Left renal cortex interstitium (tissue), 4 donors: ENCODE measurements around the gene PAX3. TPM values are rescaled to one million over a fixed set of nuclear protein-coding genes. Genes with fewer than 3 reads are reported as not detected.

Source experiments
- DNase-seq, 4 donors: peaks; one replicate each; pipeline ENCODE4 v3.0.0-alpha.2; 2013; ENCODE audit warnings: low read depth in 4 of 4, low spot score in 2 of 4, missing footprints in 1 of 4
- polyA plus RNA-seq, 4 donors: library from polyadenylated mRNA; unstranded; fragments of 120-200 nt; gene quantifications; one replicate each; pipeline ENCODE4 v1.2.1, GENCODE V29; 2013; ENCODE audit not compliant: insufficient read length in 4 of 4

PAX3 gene
- polyA plus RNA-seq, 4 donors, result 0.14 to 0.31 TPM; not detected in 2

GRCh38 chr2:222238072-222238471 is 60.7 kb downstream of the PAX3 start:
- no peak for DNase-seq

- DNase-seq, result no peak
Observed at GRCh38 chr2:222232839-222233238, 66.0 kb downstream of the PAX3 start.

DNA sequence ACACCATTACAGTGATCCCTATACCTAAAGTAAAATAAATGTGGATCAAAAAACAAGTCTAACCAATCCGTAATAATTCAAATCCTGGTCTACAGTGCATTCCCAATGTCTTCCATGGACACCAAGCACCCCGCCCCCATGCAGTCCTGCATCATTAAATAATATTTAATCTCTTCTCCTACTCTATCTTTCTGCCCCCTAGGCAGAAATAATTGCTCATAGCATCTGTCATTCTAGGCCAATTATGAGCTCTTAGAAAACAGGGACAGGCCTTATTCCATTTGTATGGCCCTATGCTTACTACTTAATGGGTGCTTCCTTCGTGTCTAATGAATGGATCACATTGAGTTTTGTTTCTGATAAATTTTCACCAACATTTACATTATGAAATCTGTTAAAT is 66.4 kb downstream of the PAX3 start:
- no peak for DNase-seq

DNA sequence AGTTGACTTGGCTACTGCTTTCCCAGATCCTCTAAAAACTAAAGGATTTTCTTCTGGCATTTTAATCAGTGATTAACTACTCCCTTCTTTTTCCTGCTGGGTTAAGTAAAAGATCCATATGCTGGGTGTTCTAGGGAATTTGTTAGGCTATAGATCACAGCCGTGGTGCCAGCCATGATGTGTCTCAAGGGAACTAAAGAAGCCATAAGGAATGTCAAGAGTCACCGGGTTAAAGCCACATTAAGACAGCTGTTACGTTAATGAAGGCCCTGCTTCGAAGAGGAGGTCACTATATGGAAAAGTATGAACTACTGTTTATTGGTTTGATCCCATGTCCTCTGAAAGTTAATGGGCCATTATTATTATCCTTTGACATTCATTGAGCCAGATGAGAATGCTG is 70.7 kb downstream of the PAX3 start:
- no peak for DNase-seq

DNA sequence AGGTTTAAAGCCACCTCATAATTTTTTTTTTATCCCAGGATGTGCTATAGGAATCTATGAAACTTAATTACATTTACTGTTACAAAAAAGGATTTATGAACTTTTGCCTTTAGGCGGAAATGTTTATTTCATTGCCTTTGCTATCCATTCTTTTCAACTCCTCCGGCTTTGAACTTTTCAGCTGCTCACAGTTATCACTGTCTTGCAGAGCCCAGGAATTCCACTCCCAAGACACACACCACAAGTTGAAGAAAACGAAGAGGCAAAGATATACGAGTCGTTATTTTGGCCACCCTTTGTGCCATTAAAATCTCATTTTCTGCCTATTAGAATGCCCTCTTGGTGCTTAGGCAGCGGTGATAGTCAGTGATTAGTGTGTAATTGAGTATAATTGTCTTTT is 80.0 kb downstream of the PAX3 start:
- no peak for DNase-seq

GRCh38 chr2:222217712-222218111 is 81.1 kb downstream of the PAX3 start:
- DNase-seq, result no peak

DNA sequence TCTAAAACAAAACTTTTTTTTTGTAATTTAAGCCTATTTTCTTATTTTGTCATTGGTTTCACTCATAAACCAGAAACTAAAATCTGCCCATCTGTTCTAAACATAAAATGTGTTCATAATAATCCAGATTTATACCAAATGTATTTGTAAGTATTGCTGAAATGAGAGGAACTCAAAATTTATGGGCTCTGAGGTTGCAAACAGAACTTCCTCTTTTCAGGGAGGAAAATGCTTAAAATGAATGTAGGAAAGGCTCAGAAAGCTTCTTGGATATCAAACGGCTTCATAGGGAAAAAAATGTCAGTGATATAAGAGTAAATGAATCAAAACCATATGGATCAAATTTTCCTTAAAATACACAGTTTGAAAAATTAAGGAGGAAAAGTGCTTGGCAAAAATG is 83.9 kb downstream of the PAX3 start:
- no peak for DNase-seq

- no peak for DNase-seq
Observed at GRCh38 chr2:222213049-222213448, 85.7 kb downstream of the PAX3 start.

DNA sequence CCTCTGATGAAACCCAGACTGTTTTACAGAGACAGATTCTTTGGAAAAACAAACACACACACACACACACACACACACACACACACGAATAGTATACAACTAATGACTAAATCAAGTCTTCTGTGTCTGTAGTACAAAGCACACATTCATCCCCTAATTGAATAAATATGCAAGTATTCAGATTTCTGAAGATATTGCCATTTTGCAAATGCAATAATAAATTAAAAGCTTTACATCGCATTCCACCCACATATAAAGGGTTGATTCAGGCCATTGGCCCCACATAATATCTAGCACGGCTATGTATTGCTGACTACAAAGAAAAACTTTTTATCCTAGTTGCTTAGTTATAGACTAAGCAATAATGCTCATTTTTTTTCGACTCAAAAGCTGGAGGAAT is 86.2 kb downstream of the PAX3 start:
- no peak for DNase-seq

DNA sequence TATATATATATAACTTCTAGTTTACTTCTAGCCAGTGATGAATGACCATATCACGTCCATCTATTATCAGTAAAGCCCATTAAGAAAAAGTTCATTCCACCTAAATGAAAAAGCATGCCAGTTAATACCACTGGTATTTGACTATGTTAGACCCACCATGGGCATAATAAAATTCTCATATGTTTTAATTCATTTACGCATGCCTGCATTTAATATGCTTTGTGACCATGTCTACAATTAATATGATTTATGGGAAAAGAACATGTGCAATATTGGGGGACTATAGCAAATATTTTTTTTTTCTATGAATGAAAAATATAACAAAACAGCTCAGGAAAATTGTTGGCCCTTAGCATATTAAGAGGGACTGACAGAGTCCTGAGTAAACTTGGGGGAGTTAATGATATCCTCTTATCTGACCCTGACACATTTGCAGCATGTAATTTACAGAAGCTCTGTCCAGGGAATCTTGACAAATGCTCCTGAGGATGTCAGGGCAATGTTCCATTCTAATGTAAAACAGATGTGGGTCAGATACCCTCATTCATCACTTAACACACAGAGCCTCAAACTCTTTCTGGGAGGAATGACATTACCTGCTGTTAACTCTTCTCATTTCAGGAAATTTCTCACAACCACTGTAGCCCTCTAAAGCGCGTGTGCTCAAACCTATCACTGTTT is 90.6 kb downstream of the PAX3 start:
- DNase-seq, result no peak

- DNase-seq, result no peak
Observed at GRCh38 chr2:222205136-222205535, 93.7 kb downstream of the PAX3 start.

DNA sequence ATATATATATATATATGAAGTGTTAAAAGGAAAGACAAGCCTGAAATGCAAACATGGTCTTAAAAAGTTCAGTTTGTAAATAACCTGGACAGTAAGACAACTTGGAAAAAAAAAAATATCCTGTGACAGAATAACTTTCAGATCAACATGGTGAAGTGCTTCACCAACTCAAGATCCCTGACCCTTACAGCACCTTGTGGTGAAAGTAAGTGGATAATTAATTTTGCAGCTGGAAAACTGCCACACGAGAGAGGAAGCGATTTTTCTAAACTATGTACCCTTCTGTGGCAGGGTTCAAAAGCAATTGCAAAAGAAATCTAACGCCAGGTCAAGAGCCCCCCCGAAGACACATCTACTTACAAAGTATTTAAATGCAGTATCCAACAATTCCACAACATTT is 95.8 kb downstream of the PAX3 start:
- peak in 1 of 4 donors; percentile 23 for DNase-seq

DNA sequence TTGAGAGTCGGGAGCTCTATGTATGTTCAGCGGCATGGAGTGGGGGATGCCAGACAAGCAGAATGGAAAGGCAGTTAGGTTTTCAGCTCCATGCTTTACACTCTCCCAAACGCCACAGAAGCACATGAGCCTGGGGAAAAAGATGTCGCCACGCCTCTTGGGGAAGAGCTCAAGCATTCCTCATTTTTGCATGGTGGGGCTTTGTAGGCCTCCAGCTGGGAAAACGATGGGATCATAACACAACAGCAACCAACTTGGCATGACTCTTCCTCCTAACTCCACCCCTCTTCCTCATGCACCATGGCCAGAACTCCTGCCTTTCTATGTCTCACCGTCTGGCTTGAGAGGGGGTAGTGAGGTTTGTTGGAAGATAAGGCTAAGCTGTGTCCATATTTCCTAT is 102.6 kb downstream of the PAX3 start:
- DNase-seq, result no peak

- no peak for DNase-seq
Observed at GRCh38 chr2:222194669-222195068, 104.1 kb downstream of the PAX3 start.

DNA sequence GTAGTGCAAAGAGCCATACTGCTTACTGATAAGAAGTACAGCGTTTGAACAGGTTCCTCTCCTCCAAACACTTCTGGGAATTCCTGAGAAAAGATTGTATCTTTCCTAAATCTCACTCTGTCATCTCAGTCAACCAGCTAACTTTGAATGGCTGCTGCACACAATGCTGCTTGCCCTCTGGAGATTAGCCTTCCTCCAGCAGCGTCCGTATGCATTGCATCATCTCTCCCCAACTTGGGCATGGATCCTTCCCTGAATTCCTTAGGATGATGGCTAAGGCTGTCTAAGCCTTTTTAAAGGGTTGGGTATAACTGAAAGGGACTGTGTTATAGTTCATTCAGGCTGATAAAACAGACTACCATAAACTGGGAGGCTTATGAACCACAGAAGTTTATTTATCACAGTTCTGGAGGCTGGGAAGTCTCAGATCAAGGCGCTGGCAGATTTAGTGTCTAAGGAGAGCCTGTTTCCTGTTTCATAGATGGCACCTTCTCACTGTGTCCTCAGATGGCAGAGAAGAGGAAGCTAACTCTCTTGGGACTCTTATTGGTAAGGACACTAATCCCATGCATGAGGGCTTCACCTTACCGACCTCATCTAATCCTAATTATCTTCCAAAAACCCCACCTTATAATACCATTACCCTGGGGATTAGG is 105.3 kb downstream of the PAX3 start:
- no peak for DNase-seq

DNA sequence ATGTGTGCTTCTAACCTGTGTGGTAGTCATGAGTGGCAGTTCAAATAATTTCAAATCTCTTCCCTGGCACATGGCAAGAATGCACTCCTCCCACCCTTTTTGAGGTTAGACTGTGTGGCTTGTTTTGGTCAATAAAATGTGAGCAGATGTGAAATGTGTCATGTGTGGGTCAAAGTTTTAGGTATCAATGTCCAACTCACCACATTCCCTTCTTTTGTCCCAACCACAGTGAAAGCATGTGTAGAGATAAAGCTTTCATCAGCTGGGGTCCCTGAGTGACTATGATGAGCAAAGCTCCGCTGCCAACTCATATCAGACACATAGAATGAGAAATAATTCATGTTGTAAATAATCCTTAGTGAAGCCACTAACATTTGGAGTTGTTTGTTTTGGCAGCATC is 118.2 kb downstream of the PAX3 start:
- DNase-seq, result no peak

DNA sequence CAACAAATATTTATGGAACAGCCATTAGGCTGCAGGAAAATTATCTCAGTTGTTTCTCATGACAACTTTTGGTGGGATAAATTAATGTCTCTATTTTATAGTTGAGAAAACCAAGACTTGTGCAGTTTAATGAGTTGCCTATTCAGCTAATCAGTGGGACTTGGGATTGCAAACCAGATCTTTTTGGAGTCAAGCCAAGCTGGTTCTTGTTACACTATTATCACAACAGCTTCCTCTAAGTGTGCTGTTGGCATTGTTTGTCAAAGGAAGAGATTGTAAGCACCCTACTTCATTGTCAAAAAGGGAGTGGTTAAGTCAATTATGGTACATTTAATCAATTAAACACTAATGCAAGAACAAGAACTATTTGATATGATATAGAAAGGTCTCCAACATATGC is 119.2 kb downstream of the PAX3 start:
- DNase-seq, result no peak

GRCh38 chr2:222178450-222178849 is 120.3 kb downstream of the PAX3 start:
- no peak for DNase-seq

- no peak for DNase-seq
Observed at GRCh38 chr2:222176890-222177289, 121.9 kb downstream of the PAX3 start.

- peak in 1 of 4 donors; percentile 4 for DNase-seq
Observed at GRCh38 chr2:222174450-222174849, 124.3 kb downstream of the PAX3 start.

DNA sequence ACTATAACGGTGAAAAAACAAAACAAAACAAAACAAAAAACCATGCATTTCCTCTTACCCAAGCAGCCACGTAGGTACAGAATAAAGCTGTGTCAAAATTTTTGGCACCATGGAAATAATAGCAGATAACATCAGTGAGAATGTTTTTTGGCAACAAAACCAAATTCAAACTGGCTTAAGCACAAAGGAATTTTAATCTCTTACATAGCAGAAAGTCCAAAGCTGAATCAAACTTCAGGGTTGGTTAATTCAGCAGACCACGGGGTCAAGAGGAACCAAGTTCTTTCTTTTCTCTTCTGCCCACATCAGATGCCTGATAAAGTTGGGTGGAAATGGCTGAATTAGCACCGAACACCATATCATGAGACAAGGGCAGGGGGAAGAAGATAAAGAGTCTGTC is 129.5 kb downstream of the PAX3 start:
- DNase-seq, result peak in 1 of 4 donors; percentile 2

- no peak for DNase-seq
Observed at GRCh38 chr2:222167762-222168161, 131.0 kb downstream of the PAX3 start.

DNA sequence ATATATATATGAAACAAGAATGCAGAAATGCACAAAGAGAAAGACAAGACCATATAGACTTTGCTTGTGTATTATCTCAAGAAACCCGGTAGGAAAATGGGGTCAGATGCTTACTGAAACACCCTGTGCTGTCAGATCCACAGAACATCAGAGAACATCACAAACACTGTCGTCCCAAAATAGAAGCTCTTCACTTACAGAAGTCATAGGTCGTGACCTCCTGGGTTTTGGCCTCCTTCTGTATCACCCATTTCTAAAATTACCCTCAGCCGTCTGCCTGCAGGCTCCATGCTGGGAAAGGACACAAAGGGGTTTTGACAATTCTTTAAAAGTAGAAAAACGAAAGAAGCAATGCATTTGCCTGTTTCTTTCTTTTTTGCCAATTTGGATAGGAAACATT is 137.9 kb downstream of the PAX3 start:
- no peak for DNase-seq
